NCI-H2081 (cell line): ENCODE measurements around the gene ADD1.
A peak's percentile ranks its signal among the peaks of the same experiment; 100 is the strongest.

Source experiments
- DNase-seq, 2 experiments: peaks; one replicate each; lab custom pipeline; 2025; lab: John Stamatoyannopoulos, UW

The ADD1 gene

GRCh38 chr4:2963966-2964471, 120.4 kb downstream of the ADD1 start:
- peak in 1 of 2 experiments; percentile 58 for DNase-seq

- no peak for DNase-seq
Observed at GRCh38 chr4:2964706-2965258, 121.1 kb downstream of the ADD1 start.

- no peak for DNase-seq
Observed at GRCh38 chr4:2965262-2965661, 121.6 kb downstream of the ADD1 start.

- DNase-seq: no peak
Observed at GRCh38 chr4:2968381-2968780, 124.7 kb downstream of the ADD1 start.

- no peak for DNase-seq
Observed at GRCh38 chr4:2971275-2971674, 127.6 kb downstream of the ADD1 start.

GRCh38 chr4:2977211-2978088, 133.8 kb downstream of the ADD1 start:
- DNase-seq: no peak
